ENCODE results near the gene TANGO6.

The TANGO6 gene

GRCh38 chr16:69106491-69107315 is 263.4 kb downstream of the TANGO6 start:
- TF ChIP-seq, protein P1, sequence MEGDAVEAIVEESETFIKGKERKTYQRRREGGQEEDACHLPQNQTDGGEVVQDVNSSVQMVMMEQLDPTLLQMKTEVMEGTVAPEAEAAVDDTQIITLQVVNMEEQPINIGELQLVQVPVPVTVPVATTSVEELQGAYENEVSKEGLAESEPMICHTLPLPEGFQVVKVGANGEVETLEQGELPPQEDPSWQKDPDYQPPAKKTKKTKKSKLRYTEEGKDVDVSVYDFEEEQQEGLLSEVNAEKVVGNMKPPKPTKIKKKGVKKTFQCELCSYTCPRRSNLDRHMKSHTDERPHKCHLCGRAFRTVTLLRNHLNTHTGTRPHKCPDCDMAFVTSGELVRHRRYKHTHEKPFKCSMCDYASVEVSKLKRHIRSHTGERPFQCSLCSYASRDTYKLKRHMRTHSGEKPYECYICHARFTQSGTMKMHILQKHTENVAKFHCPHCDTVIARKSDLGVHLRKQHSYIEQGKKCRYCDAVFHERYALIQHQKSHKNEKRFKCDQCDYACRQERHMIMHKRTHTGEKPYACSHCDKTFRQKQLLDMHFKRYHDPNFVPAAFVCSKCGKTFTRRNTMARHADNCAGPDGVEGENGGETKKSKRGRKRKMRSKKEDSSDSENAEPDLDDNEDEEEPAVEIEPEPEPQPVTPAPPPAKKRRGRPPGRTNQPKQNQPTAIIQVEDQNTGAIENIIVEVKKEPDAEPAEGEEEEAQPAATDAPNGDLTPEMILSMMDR (IDR thresholded peaks at IDR 0.05), result no peak

GRCh38 chr16:69107316-69107962 is 264.1 kb downstream of the TANGO6 start:
- TF ChIP-seq, protein P1 (IDR thresholded peaks at IDR 0.05), result no peak

DNA sequence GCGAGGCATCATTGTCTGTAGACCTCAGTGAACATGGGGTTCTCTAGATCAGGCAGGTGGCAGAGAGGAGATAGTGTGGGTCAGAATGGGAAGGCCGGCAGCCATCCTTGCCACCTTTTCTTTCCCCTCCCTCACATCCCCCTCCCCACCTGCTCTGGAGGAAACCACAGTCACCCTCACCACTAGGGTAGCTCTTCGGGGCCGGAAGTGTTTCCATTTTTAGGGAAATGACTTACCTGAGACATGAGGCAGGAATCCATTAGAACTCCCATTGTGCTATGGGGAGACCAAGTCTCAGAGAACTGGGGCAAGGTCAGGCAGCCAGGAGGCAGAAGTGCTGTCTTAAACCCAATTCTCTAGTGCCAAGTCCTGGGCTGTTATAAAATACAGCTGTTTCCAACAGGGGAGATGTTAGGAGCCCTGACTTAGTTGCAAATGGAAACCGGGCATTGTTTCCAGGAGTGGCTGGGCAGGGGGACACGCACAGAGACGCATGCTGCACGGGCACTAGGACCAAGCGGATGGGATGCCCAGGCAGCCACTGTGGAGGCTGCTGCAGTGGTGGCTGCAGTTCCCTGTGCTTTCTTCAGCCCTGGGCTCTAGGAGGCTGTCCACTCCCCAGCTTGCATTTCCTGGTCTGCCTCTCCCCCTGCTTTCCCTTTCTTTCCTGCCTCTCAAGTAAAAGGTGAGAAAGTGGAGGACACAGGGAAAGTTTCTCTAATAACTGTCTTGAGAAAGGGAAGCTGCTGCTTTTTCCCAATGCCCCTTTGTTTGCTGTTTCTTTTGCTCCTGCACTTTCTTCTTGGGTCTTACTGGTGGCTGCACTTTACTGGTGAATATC is 265.0 kb downstream of the TANGO6 start:
- TF ChIP-seq, protein P1 (IDR thresholded peaks at IDR 0.05), result no peak

GRCh38 chr16:69108905-69109252 is 265.5 kb downstream of the TANGO6 start:
- TF ChIP-seq, protein P1 (IDR thresholded peaks at IDR 0.05), result no peak

DNA sequence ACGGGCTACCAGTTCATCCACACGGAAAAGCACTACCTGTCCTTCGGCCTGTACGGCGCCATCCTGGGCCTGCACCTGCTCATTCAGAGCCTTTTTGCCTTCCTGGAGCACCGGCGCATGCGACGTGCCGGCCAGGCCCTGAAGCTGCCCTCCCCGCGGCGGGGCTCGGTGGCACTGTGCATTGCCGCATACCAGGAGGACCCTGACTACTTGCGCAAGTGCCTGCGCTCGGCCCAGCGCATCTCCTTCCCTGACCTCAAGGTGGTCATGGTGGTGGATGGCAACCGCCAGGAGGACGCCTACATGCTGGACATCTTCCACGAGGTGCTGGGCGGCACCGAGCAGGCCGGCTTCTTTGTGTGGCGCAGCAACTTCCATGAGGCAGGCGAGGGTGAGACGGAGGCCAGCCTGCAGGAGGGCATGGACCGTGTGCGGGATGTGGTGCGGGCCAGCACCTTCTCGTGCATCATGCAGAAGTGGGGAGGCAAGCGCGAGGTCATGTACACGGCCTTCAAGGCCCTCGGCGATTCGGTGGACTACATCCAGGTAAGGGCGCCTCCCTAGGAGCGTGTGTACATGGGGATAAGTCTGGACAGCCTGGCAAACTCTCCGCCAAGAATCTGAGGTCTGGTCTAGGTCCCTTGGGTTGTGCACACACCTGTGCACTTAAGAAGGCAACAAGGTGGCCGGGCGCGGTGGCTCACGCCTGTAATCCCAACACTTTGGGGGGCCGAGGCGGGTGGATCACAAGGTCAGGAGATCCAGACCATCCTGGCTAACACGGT is 266.3 kb downstream of the TANGO6 start:
- TF ChIP-seq, protein P1 (IDR thresholded peaks at IDR 0.05), result no peak

DNA sequence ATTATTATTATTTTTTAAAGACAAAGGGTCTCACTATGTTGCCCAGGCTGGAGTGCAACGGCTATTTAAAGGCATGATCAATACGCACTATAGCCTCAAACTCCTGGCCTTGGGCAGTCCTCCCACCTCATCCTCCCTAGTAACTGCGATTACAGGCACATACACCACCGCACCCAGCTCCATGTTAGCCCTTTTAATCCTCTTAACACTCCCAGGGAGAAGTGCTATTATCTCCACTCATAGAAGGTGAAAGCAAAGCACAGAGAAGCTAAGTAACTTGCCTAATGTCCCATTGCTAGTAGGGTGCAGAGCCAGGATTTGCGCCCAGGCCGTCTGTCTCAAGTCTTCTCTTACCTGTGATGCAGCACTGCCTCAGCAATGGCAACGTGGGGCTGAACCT is 267.1 kb downstream of the TANGO6 start:
- TF ChIP-seq, protein P1 (IDR thresholded peaks at IDR 0.05), result no peak

Data from LNCAP (cell line).